Caco-2 (cell line): ENCODE measurements around the gene ATL1. TPM values are rescaled to one million over a fixed set of nuclear protein-coding genes. Genes with fewer than 3 reads are reported as not detected.

Source experiments
- BruUV-seq: library from RNA; stranded (reverse); fragments of 400-500 nt; replicated peaks from 2 replicates; lab custom pipeline; 2021; lab: Mats Ljungman, UMichigan
- CTCF ChIA-PET: fragments of 300-600 bp; sonication (Branson Sonifier 250); formaldehyde crosslinking; loops from one replicate; lab custom pipeline; 2022; ENCODE audit warnings: antibody characterized with exemption; lab: Charles Lee
- POLR2A ChIA-PET: fragments of 300-600 bp; sonication (Branson Sonifier 250); formaldehyde crosslinking; loops from one replicate; lab custom pipeline; 2022; ENCODE audit warnings: antibody characterized with exemption; lab: Charles Lee
- DNase-seq, 2 experiments: peaks; one replicate each; pipeline versions ENCODE4 v3.0.0 to v3.0.0-alpha.2; 2020 to 2022
- H3K27me3 ChIP-seq: replicated peaks from 2 replicates; pipeline ENCODE4 v1.6.0; 2011; ENCODE audit warnings: low read length; ENCODE audit not compliant: control insufficient read depth, insufficient read depth
- H3K36me3 ChIP-seq: 2 replicates; pipeline ENCODE4 v1.5.1; 2011; ENCODE audit warnings: low read length; ENCODE audit not compliant: control insufficient read depth, insufficient read depth
- H3K4me1 ChIP-seq: fragments of 250-450 bp; sonication (Bioruptor Pico); 2 replicates; pipeline ENCODE4 v1.5.1; 2020; ENCODE audit warnings: mild to moderate bottlenecking
- H3K4me3 ChIP-seq: 2 replicates; pipeline ENCODE4 v1.5.1; 2011; ENCODE audit warnings: low read depth, mild to moderate bottlenecking, control low read depth, low read length
- H3K9me3 ChIP-seq: fragments of 250-450 bp; sonication (Bioruptor Pico); 2 replicates; pipeline ENCODE4 v1.5.1; 2020; ENCODE audit warnings: mild to moderate bottlenecking, moderate library complexity
- H3K27ac Mint-ChIP-seq: one replicate; pipeline ENCODE4 v1.8.0; 2022; ENCODE audit warnings: mixed read lengths; ENCODE audit not compliant: unreplicated experiment
- H3K27me3 Mint-ChIP-seq: one replicate; pipeline ENCODE4 v1.8.0; 2022; ENCODE audit warnings: mixed read lengths; ENCODE audit not compliant: insufficient read depth, unreplicated experiment
- H3K36me3 Mint-ChIP-seq: one replicate; pipeline ENCODE4 v1.8.0; 2022; ENCODE audit warnings: mild to moderate bottlenecking, mixed read lengths; ENCODE audit not compliant: insufficient read depth, unreplicated experiment
- H3K4me1 Mint-ChIP-seq: one replicate; pipeline ENCODE4 v1.8.0; 2022; ENCODE audit warnings: low read depth, mixed read lengths; ENCODE audit not compliant: unreplicated experiment
- H3K4me3 Mint-ChIP-seq: one replicate; pipeline ENCODE4 v1.8.0; 2022; ENCODE audit warnings: mild to moderate bottlenecking, moderate library complexity, mixed read lengths; ENCODE audit not compliant: unreplicated experiment
- H3K9me3 Mint-ChIP-seq: one replicate; pipeline ENCODE4 v1.8.0; 2022; ENCODE audit warnings: mixed read lengths; ENCODE audit not compliant: unreplicated experiment
- CTCF ChIP-seq, 2 experiments: fragments of 200-600 bp in 1 of 2; IDR thresholded peaks; 1 replicate in 1 of 2; 2 replicates in 1 of 2; pipeline versions ENCODE4 v1.5.1 to v1.8.0; 2011 to 2022; ENCODE audit warnings: antibody characterized with exemption in 1 of 2, control low read depth in 1 of 2, inconsistent platforms in 1 of 2, low read depth in 1 of 2, low read length in 1 of 2, mild to moderate bottlenecking in 1 of 2, moderate library complexity in 1 of 2; ENCODE audit not compliant: insufficient read depth in 1 of 2, severe bottlenecking in 1 of 2, unreplicated experiment in 1 of 2
- intact Hi-C: fragments of 100-400 bp; cut with micrococcal nuclease; formaldehyde crosslinking; loops from one replicate; pipeline ENCODE4 v1.10.0; 2022; ENCODE audit not compliant: unreplicated experiment
- total RNA-seq: library from RNA; stranded (reverse); gene quantifications from 2 replicates; pipeline ENCODE4 v1.2.3, GENCODE V29; 2022

The ATL1 gene
- total RNA-seq, 1 experiment from 2014 or later: 1.1 TPM

- intact Hi-C loops: no loop called here
- Mint-ChIP-seq H3K27ac (no peak overlapping the region), H3K27me3 (peaks cover 9% of the 10 kb centered on the region), H3K36me3 (no peaks in the 10 kb centered on the region), H3K9me3 (peaks cover 1% of the 10 kb centered on the region), H3K4me1 (peaks cover 6% of the 10 kb centered on the region), H3K4me3 (no peak overlapping the region)
- H3K4me3 ChIP-seq: no peak overlapping the region
- no peaks in the 10 kb centered on the region for H3K27me3 ChIP-seq
- no peak for DNase-seq
- ChIA-PET CTCF (no interaction called here), POLR2A (no interaction called here)
- H3K4me1 ChIP-seq: no peaks in the 10 kb centered on the region
- BruUV-seq: no TSS peak
- no peaks in the 10 kb centered on the region for H3K9me3 ChIP-seq
- no peak for TF ChIP-seq CTCF (IDR thresholded peaks at IDR 0.05; ENCODE audit: insufficient read depth in 1 of 2, low read depth in 1 of 2, low read length in 1 of 2, severe bottlenecking in 1 of 2, unreplicated experiment in 1 of 2)
- no peaks in the 10 kb centered on the region for H3K36me3 ChIP-seq
Observed at GRCh38 chr14:50575769-50576168, 15.8 kb downstream of the ATL1 start.

- TF ChIP-seq CTCF (IDR thresholded peaks at IDR 0.05; ENCODE audit: insufficient read depth in 1 of 2, low read depth in 1 of 2, low read length in 1 of 2, severe bottlenecking in 1 of 2, unreplicated experiment in 1 of 2): no peak
- H3K27me3 ChIP-seq: no peaks in the 10 kb centered on the region
- CTCF ChIA-PET: no interaction called here
- BruUV-seq: no TSS peak
- DNase-seq: no peak
- POLR2A ChIA-PET: no interaction called here
- H3K9me3 ChIP-seq: no peaks in the 10 kb centered on the region
- Mint-ChIP-seq H3K36me3 (no peaks in the 10 kb centered on the region), H3K27ac (no peak overlapping the region), H3K9me3 (no peaks in the 10 kb centered on the region), H3K27me3 (peaks cover 4% of the 10 kb centered on the region), H3K4me1 (peaks cover 6% of the 10 kb centered on the region), H3K4me3 (no peak overlapping the region)
- H3K4me3 ChIP-seq: no peak overlapping the region
- no peaks in the 10 kb centered on the region for H3K36me3 ChIP-seq
- no peaks in the 10 kb centered on the region for H3K4me1 ChIP-seq
- intact Hi-C loops: no loop called here
Observed at GRCh38 chr14:50577982-50578381, 18.0 kb downstream of the ATL1 start.

GRCh38 chr14:50578433-50578832 lies 18.5 kb downstream of the ATL1 start:
- Mint-ChIP-seq H3K36me3 (no peaks in the 10 kb centered on the region), H3K9me3 (no peaks in the 10 kb centered on the region), H3K4me1 (peaks cover 6% of the 10 kb centered on the region), H3K27me3 (peaks cover 4% of the 10 kb centered on the region), H3K4me3 (no peak overlapping the region), H3K27ac (no peak overlapping the region)
- H3K4me1 ChIP-seq: no peaks in the 10 kb centered on the region
- CTCF ChIA-PET: no interaction called here
- no peak for TF ChIP-seq CTCF (IDR thresholded peaks at IDR 0.05; ENCODE audit: insufficient read depth in 1 of 2, low read depth in 1 of 2, low read length in 1 of 2, severe bottlenecking in 1 of 2, unreplicated experiment in 1 of 2)
- no peaks in the 10 kb centered on the region for H3K27me3 ChIP-seq
- H3K4me3 ChIP-seq: no peak overlapping the region
- no TSS peak for BruUV-seq
- no peaks in the 10 kb centered on the region for H3K9me3 ChIP-seq
- H3K36me3 ChIP-seq: no peaks in the 10 kb centered on the region
- POLR2A ChIA-PET: no interaction called here
- intact Hi-C loops: no loop called here
- no peak for DNase-seq
